ENCODE measurements around the gene NUDCD2.
A peak's percentile ranks its signal among the peaks of the same experiment; 100 is the strongest.

Gene NUDCD2, protein sequence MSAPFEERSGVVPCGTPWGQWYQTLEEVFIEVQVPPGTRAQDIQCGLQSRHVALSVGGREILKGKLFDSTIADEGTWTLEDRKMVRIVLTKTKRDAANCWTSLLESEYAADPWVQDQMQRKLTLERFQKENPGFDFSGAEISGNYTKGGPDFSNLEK

DNA sequence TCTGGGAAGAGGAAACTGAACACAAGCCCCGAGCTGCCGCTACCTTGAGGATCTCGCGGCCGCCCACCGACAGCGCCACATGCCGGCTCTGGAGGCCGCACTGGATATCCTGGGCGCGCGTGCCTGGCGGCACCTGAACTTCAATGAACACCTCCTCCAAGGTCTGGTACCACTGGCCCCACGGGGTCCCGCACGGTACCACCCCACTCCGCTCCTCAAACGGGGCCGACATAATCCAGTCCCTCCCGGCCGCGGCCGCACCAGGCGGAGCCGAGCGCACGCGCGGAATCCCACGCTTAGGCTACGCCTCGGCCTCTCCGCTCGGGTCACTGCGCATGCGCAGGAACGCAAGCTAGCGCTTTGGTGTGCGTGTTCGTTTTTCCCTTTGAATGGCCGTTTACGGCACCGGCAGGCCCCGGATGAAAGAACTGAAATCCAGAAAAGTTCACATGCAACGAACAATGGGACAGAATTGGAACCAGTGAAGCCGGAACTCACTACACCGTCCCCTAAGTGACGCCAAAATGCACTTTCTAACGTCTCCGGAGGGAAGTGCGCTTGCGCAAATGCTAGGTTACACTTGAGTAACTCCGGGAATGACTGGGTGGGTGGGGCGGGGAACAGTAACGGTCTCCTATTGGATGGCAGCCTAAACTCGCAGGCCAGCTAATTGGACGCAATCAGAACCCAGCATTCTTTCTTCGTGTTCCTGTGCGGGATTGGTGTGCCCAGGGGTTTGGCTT is at the start of gene NUDCD2:
Gene NUDCD2, minus strand, starts transcription at position 284 of the 743 bp plus-strand sequence. Its CDS starts 52 bp downstream, at position 232.
- Mint-ChIP-seq H3K27me3 (no peaks in the 10 kb centered on the region), H3K9me3 (no peaks in the 10 kb centered on the region), H3K36me3 (peaks cover 8% of the 10 kb centered on the region), H3K27ac (peak within 1 kb of the TSS; percentile 99), H3K4me3 (peak within 1 kb of the TSS; percentile 98), H3K4me1 (peaks cover 58% of the 10 kb centered on the region)

DNA sequence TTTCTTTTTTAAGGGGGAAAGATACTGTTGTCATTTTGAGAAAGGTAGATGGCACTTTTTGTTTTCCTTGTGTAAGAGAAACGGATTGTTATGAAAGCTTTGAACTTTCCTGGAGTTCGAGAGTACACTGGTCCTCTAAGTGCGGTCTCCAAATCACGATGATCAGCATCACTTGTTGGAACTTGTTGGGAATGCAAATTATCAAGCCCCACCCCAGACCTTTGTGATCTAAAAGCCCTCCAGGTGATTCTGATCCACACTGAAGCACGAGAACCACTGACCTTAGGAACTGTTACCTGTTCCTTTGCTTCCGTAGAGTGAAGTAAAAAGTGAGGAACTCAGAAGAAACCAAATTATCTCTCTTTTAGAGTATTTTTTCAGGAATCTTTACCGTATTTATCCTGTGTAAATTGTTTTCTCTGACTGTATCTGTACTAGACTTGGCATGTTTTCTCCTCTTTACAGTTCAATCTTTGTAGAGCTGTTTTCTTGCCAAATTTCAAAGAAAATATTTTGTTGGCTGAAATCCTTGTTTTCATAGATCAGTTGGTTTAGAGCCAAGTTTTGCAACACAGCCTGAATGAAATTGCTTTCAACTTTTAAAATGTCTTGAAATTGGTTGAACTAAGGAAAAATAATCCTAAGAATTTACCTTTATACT is 49.5 kb upstream of the NUDCD2 start:
- H3K36me3 Mint-ChIP-seq: peaks cover 4% of the 10 kb centered on the region
- peak overlapping the region; percentile 89 for H3K4me3 Mint-ChIP-seq
- no peaks in the 10 kb centered on the region for H3K9me3 Mint-ChIP-seq
- peak overlapping the region; percentile 92 for H3K27ac Mint-ChIP-seq
- H3K4me1 Mint-ChIP-seq: peaks cover 71% of the 10 kb centered on the region
- no peaks in the 10 kb centered on the region for H3K27me3 Mint-ChIP-seq

DNA sequence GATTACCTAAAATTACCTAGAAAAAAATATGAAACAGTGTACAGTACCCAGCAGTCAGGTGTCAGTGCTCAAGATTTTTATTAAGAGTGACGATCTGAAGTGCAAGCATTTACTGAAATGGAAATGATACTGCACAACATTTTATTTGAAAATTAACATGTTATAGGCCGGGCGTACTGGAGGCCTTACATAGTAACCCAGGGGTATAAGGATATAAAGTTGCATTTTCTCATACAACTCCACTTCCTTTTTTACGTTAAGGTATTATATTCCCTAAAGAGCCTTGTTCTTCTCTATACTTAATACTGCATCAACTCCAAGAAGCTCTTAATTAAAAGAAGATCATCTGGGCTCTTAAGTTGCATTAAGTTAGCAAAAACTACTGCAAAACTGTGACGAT is 48.9 kb upstream of the NUDCD2 start:
- Mint-ChIP-seq H3K4me3 (peak overlapping the region; percentile 89), H3K9me3 (no peaks in the 10 kb centered on the region), H3K27ac (peak overlapping the region; percentile 92), H3K27me3 (no peaks in the 10 kb centered on the region), H3K4me1 (peaks cover 67% of the 10 kb centered on the region), H3K36me3 (peaks cover 4% of the 10 kb centered on the region)

DNA sequence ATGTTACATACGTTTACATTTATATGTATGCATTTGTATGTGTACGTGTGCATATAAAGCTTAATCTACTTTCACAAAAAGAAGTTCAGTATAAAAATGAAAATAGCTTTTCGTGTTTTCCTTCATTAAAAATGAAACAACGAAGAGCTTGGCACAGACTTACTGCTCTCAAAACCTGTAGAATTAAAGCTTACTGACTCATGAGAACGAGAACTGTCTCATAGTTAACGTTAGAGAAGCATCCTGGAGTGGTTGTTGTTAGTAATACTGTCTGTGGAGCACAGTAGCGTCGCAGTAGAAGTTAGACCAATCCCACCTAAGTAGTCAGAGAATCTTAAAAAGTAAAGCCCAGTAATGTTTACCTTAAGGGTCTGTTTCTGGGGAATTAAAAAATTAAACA is 46.8 kb upstream of the NUDCD2 start:
- H3K4me1 Mint-ChIP-seq: peaks cover 57% of the 10 kb centered on the region
- peak overlapping the region; percentile 89 for H3K4me3 Mint-ChIP-seq
- no peaks in the 10 kb centered on the region for H3K9me3 Mint-ChIP-seq
- no peaks in the 10 kb centered on the region for H3K27me3 Mint-ChIP-seq
- H3K27ac Mint-ChIP-seq: peak overlapping the region; percentile 92
- H3K36me3 Mint-ChIP-seq: peaks cover 2% of the 10 kb centered on the region

DNA sequence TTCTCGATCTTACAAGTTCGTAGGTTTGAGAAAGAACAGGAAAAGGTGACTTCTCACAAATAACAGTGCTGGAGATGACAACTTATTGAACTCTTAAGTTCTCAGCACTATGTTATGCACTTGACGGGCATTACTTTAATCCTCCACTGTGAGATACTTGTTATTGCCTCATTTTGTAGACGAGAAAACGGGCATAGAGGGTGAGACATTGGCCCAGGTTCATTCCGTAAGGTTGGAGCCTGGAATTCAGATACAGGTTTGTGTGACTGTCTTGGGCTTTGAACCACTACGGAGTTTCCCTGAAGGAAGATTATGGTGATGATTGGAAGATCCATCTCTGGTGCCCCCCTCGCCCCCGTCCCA is 46.2 kb upstream of the NUDCD2 start:
- Mint-ChIP-seq H3K27me3 (no peaks in the 10 kb centered on the region), H3K4me1 (peaks cover 55% of the 10 kb centered on the region), H3K9me3 (no peaks in the 10 kb centered on the region), H3K36me3 (peaks cover 2% of the 10 kb centered on the region), H3K27ac (peak overlapping the region; percentile 92), H3K4me3 (peak overlapping the region; percentile 89)

DNA sequence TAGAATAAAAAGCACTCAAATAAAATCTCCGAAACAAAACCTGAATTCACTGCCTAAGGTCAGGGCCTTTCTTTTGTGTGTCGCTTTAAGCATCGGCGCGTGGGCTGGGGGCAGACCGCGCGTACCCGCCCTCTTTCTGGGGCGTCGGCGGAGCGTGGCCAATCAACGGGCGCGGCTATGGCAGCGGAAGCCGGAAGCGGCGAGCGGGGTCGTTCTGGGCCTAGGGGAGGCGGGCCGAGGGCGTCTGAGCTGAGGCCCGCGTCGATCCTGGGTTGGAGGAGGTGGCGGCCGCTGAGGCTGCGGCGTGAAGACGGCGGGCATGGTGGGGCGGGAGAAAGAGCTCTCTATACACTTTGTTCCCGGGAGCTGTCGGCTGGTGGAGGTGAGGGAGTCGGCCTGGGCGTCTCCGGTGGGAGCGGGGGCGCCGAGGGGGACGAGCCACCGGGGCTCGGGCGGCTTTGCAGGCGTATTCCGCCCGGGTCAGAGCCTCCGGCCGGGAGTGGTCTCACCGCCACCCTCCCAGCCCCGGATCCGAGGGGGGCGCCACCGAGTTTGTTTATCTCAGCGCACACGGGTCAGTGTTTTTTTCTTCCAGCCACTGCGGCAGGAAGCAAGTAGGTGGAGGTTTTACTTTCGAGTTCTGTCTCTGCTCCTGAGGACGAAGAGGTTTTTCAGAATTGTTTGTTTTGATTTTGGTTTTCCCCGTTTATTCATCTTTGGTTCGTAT is 45.6 kb upstream of the NUDCD2 start, which contains the start of gene MAT2B:
Gene MAT2B, plus strand, starts transcription at position 252 of the 727 bp plus-strand sequence. Its CDS starts 68 bp downstream, at position 320.
- Mint-ChIP-seq H3K4me1 (peaks cover 50% of the 10 kb centered on the region), H3K27me3 (no peaks in the 10 kb centered on the region), H3K27ac (peak within 1 kb of the TSS; percentile 100), H3K9me3 (no peaks in the 10 kb centered on the region), H3K36me3 (no peaks in the 10 kb centered on the region), H3K4me3 (peak within 1 kb of the TSS; percentile 89)

DNA sequence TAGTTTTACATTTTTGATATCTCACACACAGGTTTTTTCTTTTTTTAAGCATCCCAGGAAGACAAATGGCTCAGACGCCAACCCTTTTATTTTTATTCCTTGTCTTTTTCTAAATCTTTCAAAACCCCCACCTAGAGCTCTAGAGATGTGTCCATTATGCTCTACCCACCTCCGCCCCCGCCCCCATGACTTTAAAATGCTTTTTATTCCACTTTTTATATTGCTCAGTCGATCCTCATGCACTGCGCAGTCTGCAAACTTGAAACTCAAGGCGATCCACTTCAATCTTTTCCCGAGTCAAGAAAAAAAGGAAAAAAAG is 45.1 kb upstream of the NUDCD2 start:
- peak overlapping the region; percentile 100 for H3K27ac Mint-ChIP-seq
- H3K36me3 Mint-ChIP-seq: no peaks in the 10 kb centered on the region
- H3K4me1 Mint-ChIP-seq: peaks cover 45% of the 10 kb centered on the region
- no peaks in the 10 kb centered on the region for H3K9me3 Mint-ChIP-seq
- peak overlapping the region; percentile 89 for H3K4me3 Mint-ChIP-seq
- H3K27me3 Mint-ChIP-seq: no peaks in the 10 kb centered on the region

DNA sequence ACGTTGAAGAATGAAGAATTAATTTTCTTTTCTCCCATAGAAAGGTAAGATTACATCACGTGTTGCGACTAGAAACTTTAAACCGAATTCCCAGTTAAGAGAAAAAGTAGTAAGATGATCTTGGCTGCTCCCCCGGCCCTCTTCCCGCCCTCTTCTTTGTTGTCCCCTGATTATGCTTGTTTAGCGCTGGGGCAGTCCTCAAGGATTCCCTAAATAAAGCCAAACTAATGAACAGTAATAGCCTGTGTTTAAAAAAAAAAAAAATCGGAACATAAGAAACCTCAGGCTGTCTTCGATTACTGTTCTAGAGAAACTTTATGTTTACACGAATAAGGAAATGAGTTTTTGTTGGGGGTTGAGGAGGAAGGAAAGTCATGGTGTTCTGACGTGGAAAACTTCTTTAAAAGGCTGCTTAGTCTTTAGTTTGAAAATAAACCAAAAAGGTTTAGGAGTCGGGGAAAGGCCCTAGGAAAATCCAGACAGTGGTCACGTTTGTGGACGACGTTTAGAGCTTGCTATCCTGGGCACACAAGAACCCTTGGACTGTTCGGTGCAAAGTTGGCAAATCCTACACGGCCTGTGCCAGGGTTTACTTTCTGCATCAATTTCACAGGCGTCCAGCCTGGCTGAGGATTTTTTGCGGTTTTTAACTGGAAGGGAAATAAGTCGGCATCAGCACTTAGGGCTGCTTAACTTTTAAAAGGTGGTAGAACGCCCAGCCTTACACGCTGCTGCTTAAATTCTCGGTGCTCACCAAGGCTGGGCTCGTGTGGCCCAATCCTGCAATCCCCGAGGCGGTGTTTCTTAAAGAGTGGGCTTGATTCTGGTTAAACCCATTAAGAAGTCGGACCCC is 44.4 kb upstream of the NUDCD2 start:
- H3K27ac Mint-ChIP-seq: peak overlapping the region; percentile 100
- no peaks in the 10 kb centered on the region for H3K9me3 Mint-ChIP-seq
- peak overlapping the region; percentile 89 for H3K4me3 Mint-ChIP-seq
- H3K27me3 Mint-ChIP-seq: no peaks in the 10 kb centered on the region
- no peaks in the 10 kb centered on the region for H3K36me3 Mint-ChIP-seq
- peaks cover 38% of the 10 kb centered on the region for H3K4me1 Mint-ChIP-seq

DNA sequence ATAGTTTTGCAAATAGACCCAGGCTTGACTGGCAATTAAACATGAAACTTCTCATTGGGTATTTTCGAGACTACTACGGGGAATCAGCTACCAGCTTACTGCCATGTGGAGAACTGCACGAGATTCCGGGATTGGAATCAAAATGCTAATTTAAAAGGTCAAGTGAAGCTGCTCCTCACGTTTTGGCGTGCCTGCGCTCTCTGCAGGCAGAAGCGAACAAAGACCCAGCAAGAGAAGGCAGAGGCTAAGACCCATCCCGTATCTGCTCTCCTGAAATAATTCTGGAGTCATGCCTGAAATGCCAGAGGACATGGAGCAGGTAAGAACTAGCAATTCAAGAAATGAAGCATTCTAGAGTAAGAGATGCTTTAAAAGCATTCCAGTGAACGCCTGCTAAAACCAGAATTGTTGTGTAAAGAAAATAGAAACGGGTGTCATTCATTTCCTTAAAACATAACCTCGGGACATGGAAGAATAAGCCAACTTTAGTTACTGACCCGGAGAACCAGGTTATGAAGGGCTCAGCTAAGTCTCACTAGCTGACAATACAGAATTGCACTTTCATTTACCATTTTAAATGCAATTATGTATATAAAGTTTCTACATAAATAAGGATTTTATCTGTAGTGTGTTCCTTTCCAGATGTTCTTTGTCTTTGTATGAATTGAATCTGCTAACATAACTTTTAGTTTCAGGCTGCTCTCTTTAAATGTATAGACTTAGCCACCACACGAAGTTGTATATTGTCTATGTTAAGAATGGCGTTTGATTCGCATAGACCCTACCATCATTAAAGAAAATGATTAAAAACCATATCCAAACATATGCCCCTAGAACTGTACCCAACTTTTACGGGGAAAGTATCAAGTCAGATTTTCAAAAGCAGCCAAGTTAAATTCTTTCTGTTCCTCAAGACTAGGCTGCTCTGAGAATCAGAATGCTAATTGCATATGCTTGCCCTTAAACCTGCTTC is 43.5 kb upstream of the NUDCD2 start:
- Mint-ChIP-seq H3K27me3 (no peaks in the 10 kb centered on the region), H3K4me1 (peaks cover 28% of the 10 kb centered on the region), H3K27ac (peak overlapping the region; percentile 100), H3K36me3 (no peaks in the 10 kb centered on the region), H3K4me3 (peak overlapping the region; percentile 89), H3K9me3 (no peaks in the 10 kb centered on the region)

DNA sequence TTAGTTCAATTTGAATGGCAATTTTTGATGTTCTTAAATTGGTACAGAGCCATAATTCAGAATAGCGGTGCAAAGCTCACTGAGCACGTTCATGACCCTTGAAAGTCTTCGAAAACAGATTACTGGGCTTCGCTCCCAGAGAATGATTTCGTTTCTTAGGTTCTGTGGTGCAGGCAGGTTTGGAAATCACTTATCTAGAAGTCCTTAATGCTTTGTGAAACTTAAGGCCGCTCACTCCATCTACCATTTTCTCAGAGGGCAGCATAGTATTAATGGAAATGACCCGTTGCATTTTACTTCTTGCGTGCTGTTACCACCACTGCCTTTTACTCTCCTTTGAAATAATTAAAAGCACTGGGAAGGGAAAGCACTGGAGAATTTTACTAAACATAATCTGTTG is 42.6 kb upstream of the NUDCD2 start:
- Mint-ChIP-seq H3K36me3 (no peaks in the 10 kb centered on the region), H3K4me1 (peaks cover 20% of the 10 kb centered on the region), H3K27me3 (no peaks in the 10 kb centered on the region), H3K27ac (peak overlapping the region; percentile 95), H3K4me3 (peak overlapping the region; percentile 89), H3K9me3 (no peaks in the 10 kb centered on the region)

DNA sequence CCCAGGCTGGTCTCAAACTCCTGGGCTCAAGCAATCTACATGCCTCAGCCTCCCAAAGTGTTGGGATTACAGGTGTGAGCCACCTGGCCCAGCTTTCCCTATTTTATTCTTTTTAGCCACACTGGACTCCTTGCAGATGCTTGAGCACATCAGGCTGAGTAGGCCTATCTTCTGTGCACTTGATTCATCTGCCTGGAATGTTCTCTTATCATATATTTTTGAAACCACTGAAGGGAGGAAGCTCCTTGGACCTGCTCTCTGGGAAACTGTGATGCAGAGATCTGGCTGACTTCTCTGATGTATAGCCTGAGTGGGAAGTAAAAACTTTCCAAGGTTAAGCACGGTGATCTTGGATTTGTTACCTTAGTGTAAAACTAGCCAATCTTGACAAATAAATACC is 39.0 kb upstream of the NUDCD2 start:
- Mint-ChIP-seq H3K9me3 (no peaks in the 10 kb centered on the region), H3K36me3 (no peaks in the 10 kb centered on the region), H3K4me3 (no peak overlapping the region), H3K27me3 (no peaks in the 10 kb centered on the region), H3K27ac (no peak overlapping the region), H3K4me1 (peaks cover 10% of the 10 kb centered on the region)

DNA sequence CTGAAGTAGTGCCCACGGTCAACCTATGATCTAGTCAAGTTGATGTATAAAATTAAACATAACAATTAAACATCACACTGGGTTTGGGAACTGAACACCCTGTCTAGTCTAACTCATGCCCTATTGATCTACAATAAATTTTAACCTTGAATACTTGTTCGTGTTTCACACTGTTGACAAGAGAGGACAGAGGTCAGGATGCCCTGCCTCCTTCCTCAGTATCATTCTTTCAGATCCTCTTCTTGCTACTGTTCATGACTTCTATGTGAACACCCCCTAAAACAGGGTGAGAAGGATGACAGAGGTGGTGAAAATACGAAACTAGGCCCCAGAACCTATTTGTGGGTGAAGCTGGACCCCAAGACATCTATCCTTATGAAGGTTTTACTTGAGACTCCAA is 37.4 kb upstream of the NUDCD2 start:
- Mint-ChIP-seq H3K4me1 (no peaks in the 10 kb centered on the region), H3K9me3 (no peaks in the 10 kb centered on the region), H3K27me3 (no peaks in the 10 kb centered on the region), H3K4me3 (no peak overlapping the region), H3K27ac (no peak overlapping the region), H3K36me3 (no peaks in the 10 kb centered on the region)

DNA sequence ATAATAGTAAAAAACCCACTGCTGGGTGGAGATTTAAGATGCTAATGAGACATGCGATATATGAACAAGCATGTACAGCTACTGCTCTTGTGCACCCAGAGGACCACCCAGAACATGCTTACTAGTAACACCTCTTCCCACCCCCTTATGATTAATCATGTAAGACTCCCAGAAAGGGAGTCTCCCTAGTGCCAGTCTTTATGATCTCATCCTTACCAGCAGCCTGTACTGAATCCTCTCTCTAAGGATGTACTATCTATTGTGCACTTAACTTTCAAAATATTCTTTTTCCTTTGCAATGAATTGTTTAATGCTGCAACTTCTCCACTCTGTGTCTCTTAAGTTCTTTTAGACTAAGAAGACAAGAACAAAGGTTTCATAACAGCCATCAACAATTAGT is 36.4 kb upstream of the NUDCD2 start:
- H3K9me3 Mint-ChIP-seq: no peaks in the 10 kb centered on the region
- H3K36me3 Mint-ChIP-seq: no peaks in the 10 kb centered on the region
- H3K27me3 Mint-ChIP-seq: no peaks in the 10 kb centered on the region
- H3K4me1 Mint-ChIP-seq: no peaks in the 10 kb centered on the region
- no peak overlapping the region for H3K4me3 Mint-ChIP-seq
- H3K27ac Mint-ChIP-seq: no peak overlapping the region

DNA sequence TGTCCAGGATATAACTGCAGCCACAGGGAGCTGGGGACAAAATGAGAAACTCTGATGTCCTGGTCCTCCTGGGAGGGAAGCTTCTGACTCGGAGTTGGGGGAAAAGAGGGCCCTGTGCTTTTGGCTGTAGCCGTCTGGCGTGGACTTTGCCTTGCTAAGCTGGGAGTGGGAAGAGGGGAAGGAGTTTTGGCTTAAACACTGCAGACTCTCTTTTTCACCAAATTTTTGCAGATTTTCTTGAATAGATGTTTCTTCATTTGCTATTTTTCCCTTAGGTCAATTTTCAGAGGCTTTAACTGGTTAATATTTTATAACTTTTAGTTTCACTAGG is 29.8 kb upstream of the NUDCD2 start:
- H3K36me3 Mint-ChIP-seq: no peaks in the 10 kb centered on the region
- no peaks in the 10 kb centered on the region for H3K27me3 Mint-ChIP-seq
- no peak overlapping the region for H3K27ac Mint-ChIP-seq
- no peaks in the 10 kb centered on the region for H3K4me1 Mint-ChIP-seq
- no peak overlapping the region for H3K4me3 Mint-ChIP-seq
- no peaks in the 10 kb centered on the region for H3K9me3 Mint-ChIP-seq
